ENCODE measurements around the gene PRKN.

Gene PRKN

GRCh38 chr6:162099685-162100084, 627.9 kb downstream of the PRKN start:
- H3K4me1 ChIP-seq (ENCODE audit: insufficient read depth, low read length): no peaks in the 10 kb centered on the region
- no peaks in the 10 kb centered on the region for H3K36me3 ChIP-seq (ENCODE audit: insufficient read depth, low read length)
- no peaks in the 10 kb centered on the region; the same call in 1 of the 2 replicates for H3K9me3 ChIP-seq (ENCODE audit: control insufficient read depth, insufficient read depth, low read length)
- no peak overlapping the region for H3K9ac ChIP-seq (ENCODE audit: low read depth, low read length)

GRCh38 chr6:162092816-162093502, 634.6 kb downstream of the PRKN start:
- Histone ChIP-seq H3K36me3 (ENCODE audit: insufficient read depth, low read length) (no peaks in the 10 kb centered on the region), H3K4me1 (ENCODE audit: insufficient read depth, low read length) (no peaks in the 10 kb centered on the region), H3K9ac (ENCODE audit: low read depth, low read length) (no peak overlapping the region), H3K9me3 (ENCODE audit: control insufficient read depth, insufficient read depth, low read length) (no peaks in the 10 kb centered on the region; the same call in 1 of the 2 replicates)

DNA sequence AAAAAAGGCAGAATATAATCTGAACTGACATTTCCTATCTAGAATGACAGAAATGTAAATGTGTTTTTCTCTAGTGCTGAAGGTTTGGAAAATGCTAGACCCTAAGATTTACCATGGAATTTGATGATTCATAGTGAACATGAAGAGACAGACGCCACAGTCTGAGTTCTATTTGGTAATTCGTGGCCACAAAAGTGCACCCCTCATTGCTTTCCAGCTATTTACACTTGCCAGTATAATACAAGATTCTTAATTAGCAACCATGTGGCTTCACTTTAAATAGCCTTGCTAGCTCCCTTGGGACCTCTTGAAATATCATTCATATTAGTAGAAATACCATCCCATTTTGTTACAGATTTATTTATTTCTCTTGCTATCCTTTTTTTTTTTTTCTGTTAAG, 636.8 kb downstream of the PRKN start:
- Histone ChIP-seq H3K4me1 (ENCODE audit: insufficient read depth, low read length) (no peaks in the 10 kb centered on the region), H3K36me3 (ENCODE audit: insufficient read depth, low read length) (no peaks in the 10 kb centered on the region), H3K9me3 (ENCODE audit: control insufficient read depth, insufficient read depth, low read length) (no peaks in the 10 kb centered on the region), H3K9ac (ENCODE audit: low read depth, low read length) (no peak overlapping the region)

DNA sequence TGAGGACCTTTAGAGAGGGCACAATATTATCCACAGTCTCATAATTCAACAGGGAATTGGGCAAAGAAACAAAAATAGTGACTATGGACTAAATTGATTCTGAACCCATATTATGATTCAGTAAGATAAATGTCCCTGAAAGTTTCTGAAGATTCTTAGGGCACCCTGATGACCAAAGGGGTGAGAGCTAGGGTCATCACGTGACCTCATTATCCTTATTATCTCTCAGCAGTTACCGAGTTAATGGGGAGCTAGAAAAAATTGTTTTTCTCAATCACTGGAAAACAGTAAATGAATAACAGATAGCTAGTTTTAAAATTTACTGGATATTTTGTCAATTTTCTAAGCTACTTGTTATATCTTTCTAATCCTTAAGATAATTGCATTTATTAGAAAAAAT, 639.5 kb downstream of the PRKN start:
- Histone ChIP-seq H3K4me1 (ENCODE audit: insufficient read depth, low read length) (no peaks in the 10 kb centered on the region), H3K36me3 (ENCODE audit: insufficient read depth, low read length) (no peaks in the 10 kb centered on the region), H3K9ac (ENCODE audit: low read depth, low read length) (no peak overlapping the region), H3K9me3 (ENCODE audit: control insufficient read depth, insufficient read depth, low read length) (no peaks in the 10 kb centered on the region)

DNA sequence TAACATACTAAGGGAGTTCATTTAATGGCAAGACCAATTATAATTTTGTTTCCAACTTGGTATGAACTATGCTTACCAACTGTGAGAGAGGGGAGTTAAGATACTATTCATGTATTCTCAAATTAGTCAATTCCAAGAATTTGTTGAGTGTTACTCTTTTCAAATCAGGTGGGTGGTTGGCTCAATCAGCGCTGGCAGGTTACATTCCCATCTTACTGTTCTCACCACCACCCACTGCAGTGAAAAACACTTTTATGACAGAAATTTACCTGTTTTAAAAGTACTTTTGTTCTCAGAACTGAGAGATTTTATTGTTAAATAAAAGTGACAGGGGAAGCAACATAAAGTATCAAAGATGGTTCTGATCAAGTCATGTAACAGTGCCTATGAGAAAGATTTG, 642.0 kb downstream of the PRKN start:
- Histone ChIP-seq H3K9me3 (ENCODE audit: control insufficient read depth, insufficient read depth, low read length) (no peaks in the 10 kb centered on the region), H3K4me1 (ENCODE audit: insufficient read depth, low read length) (no peaks in the 10 kb centered on the region), H3K36me3 (ENCODE audit: insufficient read depth, low read length) (no peaks in the 10 kb centered on the region), H3K9ac (ENCODE audit: low read depth, low read length) (no peak overlapping the region)

DNA sequence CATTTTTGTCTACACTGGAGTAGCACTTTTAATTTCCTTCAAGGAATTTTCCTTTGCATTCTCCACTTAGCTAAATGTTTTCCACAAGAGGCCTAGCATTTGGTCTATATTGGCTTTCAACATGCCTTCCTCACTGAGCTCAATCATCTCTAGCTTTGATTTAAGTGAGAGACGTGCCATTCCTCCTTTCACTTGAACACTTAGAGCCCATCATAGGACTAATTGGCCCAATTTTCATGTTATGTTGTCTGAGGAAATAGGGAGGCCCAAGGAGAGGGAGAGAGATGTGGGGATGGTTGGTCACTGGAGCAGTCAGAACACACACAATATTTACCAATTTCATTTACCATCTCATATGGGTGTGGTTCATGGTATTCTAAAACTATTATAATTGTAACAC, 645.0 kb downstream of the PRKN start:
- Histone ChIP-seq H3K9ac (ENCODE audit: low read depth, low read length) (no peak overlapping the region), H3K9me3 (ENCODE audit: control insufficient read depth, insufficient read depth, low read length) (no peaks in the 10 kb centered on the region; the same call in 1 of the 2 replicates), H3K36me3 (ENCODE audit: insufficient read depth, low read length) (no peaks in the 10 kb centered on the region), H3K4me1 (ENCODE audit: insufficient read depth, low read length) (no peaks in the 10 kb centered on the region)

GRCh38 chr6:162078667-162079066, 648.9 kb downstream of the PRKN start:
- Histone ChIP-seq H3K9me3 (ENCODE audit: control insufficient read depth, insufficient read depth, low read length) (no peaks in the 10 kb centered on the region; the same call in 1 of the 2 replicates), H3K9ac (ENCODE audit: low read depth, low read length) (no peak overlapping the region), H3K4me1 (ENCODE audit: insufficient read depth, low read length) (no peaks in the 10 kb centered on the region), H3K36me3 (ENCODE audit: insufficient read depth, low read length) (no peaks in the 10 kb centered on the region)

- no peak overlapping the region for H3K9ac ChIP-seq (ENCODE audit: low read depth, low read length)
- H3K4me1 ChIP-seq (ENCODE audit: insufficient read depth, low read length): no peaks in the 10 kb centered on the region
- H3K9me3 ChIP-seq (ENCODE audit: control insufficient read depth, insufficient read depth, low read length): no peaks in the 10 kb centered on the region; the same call in 1 of the 2 replicates
- H3K36me3 ChIP-seq (ENCODE audit: insufficient read depth, low read length): no peaks in the 10 kb centered on the region
Measured at GRCh38 chr6:162078126-162078525, 649.4 kb downstream of the PRKN start.

GRCh38 chr6:162076816-162077215, 650.8 kb downstream of the PRKN start:
- H3K9me3 ChIP-seq (ENCODE audit: control insufficient read depth, insufficient read depth, low read length): no peaks in the 10 kb centered on the region; the same call in 1 of the 2 replicates
- no peak overlapping the region for H3K9ac ChIP-seq (ENCODE audit: low read depth, low read length)
- no peaks in the 10 kb centered on the region for H3K36me3 ChIP-seq (ENCODE audit: insufficient read depth, low read length)
- no peaks in the 10 kb centered on the region for H3K4me1 ChIP-seq (ENCODE audit: insufficient read depth, low read length)

GRCh38 chr6:162074641-162075275, 652.8 kb downstream of the PRKN start:
- Histone ChIP-seq H3K9ac (ENCODE audit: low read depth, low read length) (no peak overlapping the region), H3K4me1 (ENCODE audit: insufficient read depth, low read length) (no peaks in the 10 kb centered on the region), H3K36me3 (ENCODE audit: insufficient read depth, low read length) (no peaks in the 10 kb centered on the region), H3K9me3 (ENCODE audit: control insufficient read depth, insufficient read depth, low read length) (no peaks in the 10 kb centered on the region)

GRCh38 chr6:162070639-162071038, 656.9 kb downstream of the PRKN start:
- Histone ChIP-seq H3K4me1 (ENCODE audit: insufficient read depth, low read length) (no peaks in the 10 kb centered on the region), H3K9me3 (ENCODE audit: control insufficient read depth, insufficient read depth, low read length) (no peaks in the 10 kb centered on the region), H3K9ac (ENCODE audit: low read depth, low read length) (no peak overlapping the region)

DNA sequence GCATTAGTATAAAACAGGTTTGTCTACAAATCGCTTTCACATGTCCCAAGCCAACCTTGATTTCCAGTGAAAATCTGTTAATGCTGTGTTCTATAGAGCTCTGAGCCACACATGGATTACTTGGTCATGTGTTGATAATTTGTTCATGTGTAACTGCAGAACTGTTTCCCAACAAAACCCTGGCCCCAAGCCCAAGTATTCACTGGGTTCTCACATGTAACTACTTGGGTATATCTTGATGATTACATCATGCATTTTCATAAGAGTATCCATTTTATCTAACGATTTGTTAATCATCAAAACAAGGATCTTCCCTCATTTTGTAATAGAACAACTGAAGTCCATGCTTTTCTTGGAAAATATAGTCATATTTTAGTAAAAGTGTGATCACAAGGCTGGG, 657.6 kb downstream of the PRKN start:
- no peak overlapping the region for H3K9ac ChIP-seq (ENCODE audit: low read depth, low read length)
- H3K9me3 ChIP-seq (ENCODE audit: control insufficient read depth, insufficient read depth, low read length): no peaks in the 10 kb centered on the region
- no peaks in the 10 kb centered on the region for H3K4me1 ChIP-seq (ENCODE audit: insufficient read depth, low read length)

More at GRCh38 chr6:162070639-162071038, 656.9 kb downstream of the PRKN start:
- no peaks in the 10 kb centered on the region for H3K36me3 ChIP-seq (ENCODE audit: insufficient read depth, low read length)

DNA sequence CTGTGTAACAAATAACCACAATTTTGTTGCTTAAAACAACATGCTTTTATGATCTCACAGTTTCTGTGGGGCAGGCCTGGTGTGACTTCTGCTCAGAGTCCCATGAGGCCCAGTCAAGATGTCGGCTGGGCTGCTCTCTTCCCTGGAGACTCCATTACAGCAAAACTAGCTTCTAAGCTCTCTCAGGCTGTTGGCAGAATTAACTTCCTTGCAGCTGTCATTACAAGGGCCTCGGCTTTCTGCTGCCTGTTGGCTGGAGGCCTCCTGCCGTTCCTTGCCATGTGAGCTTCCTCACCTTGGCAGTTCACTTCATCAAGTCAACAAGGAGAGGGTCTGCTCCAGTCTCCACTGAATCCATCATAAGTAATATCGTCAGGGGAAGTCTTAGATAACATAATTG, 659.2 kb downstream of the PRKN start:
- no peaks in the 10 kb centered on the region for H3K9me3 ChIP-seq (ENCODE audit: control insufficient read depth, insufficient read depth, low read length)
- H3K9ac ChIP-seq (ENCODE audit: low read depth, low read length): no peak overlapping the region
- H3K4me1 ChIP-seq (ENCODE audit: insufficient read depth, low read length): no peaks in the 10 kb centered on the region
- no peaks in the 10 kb centered on the region for H3K36me3 ChIP-seq (ENCODE audit: insufficient read depth, low read length)

More for the DNA sequence above, 657.6 kb downstream of the PRKN start:
- H3K36me3 ChIP-seq (ENCODE audit: insufficient read depth, low read length): no peaks in the 10 kb centered on the region

GRCh38 chr6:162063666-162064065, 663.9 kb downstream of the PRKN start:
- Histone ChIP-seq H3K4me1 (ENCODE audit: insufficient read depth, low read length) (no peaks in the 10 kb centered on the region), H3K9me3 (ENCODE audit: control insufficient read depth, insufficient read depth, low read length) (no peaks in the 10 kb centered on the region), H3K9ac (ENCODE audit: low read depth, low read length) (no peak overlapping the region), H3K36me3 (ENCODE audit: insufficient read depth, low read length) (no peaks in the 10 kb centered on the region)

- Histone ChIP-seq H3K4me1 (ENCODE audit: insufficient read depth, low read length) (peaks cover 9% of the 10 kb centered on the region; the same call in 1 of the 2 replicates), H3K36me3 (ENCODE audit: insufficient read depth, low read length) (no peaks in the 10 kb centered on the region), H3K9ac (ENCODE audit: low read depth, low read length) (no peak overlapping the region), H3K9me3 (ENCODE audit: control insufficient read depth, insufficient read depth, low read length) (no peaks in the 10 kb centered on the region)
Measured at GRCh38 chr6:162058281-162058875, 669.2 kb downstream of the PRKN start.
